Astrocyte of the spinal cord (primary cell): ENCODE measurements around the gene CMTM7.

Experiments used
- DNase-seq: peaks from one replicate; pipeline ENCODE4 v3.0.0; 2011; ENCODE audit warnings: low read depth, low spot score
- H3K4me3 ChIP-seq: 2 replicates; pipeline ENCODE4 v1.5.1; 2011; ENCODE audit warnings: low read depth, mild to moderate bottlenecking, low read length, moderate library complexity
- CTCF ChIP-seq: IDR thresholded peaks from 2 replicates; pipeline ENCODE4 v1.5.1; 2012; ENCODE audit warnings: low read depth, mild to moderate bottlenecking, low read length, inconsistent platforms
- in situ Hi-C: cut with HindIII; loops from 2 replicates; pipeline ENCODE4 v1.10.0; 2017; ENCODE audit warnings: low sequenced_read_pairs

Gene CMTM7

GRCh38 chr3:32421991-32422859, 30.6 kb downstream of the CMTM7 start:
- in situ Hi-C loops: no loop called here

GRCh38 chr3:32422943-32423342, 31.3 kb downstream of the CMTM7 start:
- no peak for TF ChIP-seq CTCF
- DNase-seq: no peak
- no peak overlapping the region for H3K4me3 ChIP-seq
- in situ Hi-C loops: no loop called here

More at GRCh38 chr3:32421991-32422859, 30.6 kb downstream of the CMTM7 start:
- TF ChIP-seq CTCF: no peak
- peak; percentile 85 for DNase-seq
- no peak overlapping the region for H3K4me3 ChIP-seq

- no peak for TF ChIP-seq CTCF
- DNase-seq: no peak
- in situ Hi-C loops: no loop called here
- no peak overlapping the region for H3K4me3 ChIP-seq
Observed at GRCh38 chr3:32423534-32423933, 31.9 kb downstream of the CMTM7 start.

DNA sequence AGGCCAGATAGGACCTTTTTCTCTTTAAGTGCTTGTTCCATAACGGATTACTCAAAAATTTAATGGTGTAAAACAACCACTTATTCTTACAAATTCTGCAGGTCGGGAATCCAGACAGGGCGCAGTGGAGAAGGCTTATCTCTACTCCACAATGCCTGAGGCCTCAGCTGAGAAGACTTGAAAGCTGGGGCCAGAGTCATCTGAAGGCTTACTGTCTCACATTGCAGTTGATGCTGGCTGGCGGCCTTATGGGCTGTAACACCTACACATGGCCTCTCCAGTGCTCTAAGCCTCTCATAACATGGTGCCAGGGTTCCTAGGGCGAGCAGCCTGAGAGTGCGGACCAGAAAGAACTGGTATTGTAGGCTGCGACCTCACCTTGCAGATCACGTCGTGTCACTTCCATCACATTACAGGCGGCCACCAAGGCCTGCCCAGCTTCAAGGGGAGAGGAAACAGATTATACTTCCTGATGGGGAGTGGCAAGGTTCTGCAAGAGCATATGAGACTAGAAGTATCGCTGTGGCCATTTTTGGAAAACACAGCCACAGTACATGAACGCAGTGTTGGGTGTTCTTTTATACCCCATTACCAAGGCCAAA, 32.4 kb downstream of the CMTM7 start:
- H3K4me3 ChIP-seq: no peak overlapping the region
- no peak for TF ChIP-seq CTCF
- DNase-seq: no peak
- in situ Hi-C loops: no loop called here

GRCh38 chr3:32424581-32425250, 33.1 kb downstream of the CMTM7 start:
- H3K4me3 ChIP-seq: no peak overlapping the region
- in situ Hi-C loops: no loop called here
- DNase-seq: no peak
- TF ChIP-seq CTCF: no peak

DNA sequence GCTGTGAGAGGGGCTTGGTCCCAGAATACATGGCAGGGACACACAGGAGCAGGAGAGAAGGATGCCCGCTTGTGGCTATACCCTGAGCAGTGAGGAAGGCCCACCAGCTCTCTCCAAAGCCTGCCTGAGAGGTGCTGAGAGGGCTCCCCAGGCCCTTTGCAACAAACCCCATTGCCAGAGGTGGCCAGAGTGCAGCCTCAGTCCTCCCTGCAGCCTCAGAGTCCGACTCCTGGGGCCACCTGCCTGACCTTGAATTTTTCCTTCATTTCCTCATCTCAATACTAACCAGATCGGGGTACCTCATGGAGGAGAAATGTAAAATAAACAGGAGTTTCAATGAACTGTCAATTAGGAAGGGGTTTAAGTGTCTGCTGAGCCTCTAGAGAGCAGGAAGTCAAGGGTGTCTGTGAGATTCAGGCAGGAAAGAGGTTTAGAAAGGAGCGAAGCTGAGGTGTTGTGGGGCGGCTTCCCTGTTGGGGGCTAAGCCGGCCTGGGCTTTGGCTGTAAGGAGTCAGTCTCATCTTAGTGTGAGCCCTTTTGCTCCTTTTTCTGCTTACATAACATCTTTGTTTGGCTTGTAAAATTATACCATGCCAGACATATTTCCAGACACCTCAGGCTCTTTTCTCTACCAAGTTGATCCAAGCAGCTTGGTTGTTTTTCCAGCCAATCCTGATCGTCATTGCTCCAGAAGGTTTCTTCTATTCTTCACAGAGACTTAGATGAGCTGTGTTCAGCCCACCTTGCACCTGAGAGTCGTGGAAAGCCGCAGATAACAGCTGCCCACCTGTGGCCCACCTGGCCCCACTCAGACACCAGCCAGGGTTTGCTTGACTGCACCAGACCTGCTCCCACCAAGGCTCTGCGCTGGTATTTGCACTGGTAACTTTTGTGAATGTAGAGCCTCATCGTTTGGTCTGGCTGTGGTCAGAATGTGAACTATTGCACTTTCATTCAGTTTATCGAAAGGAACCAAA, 36.7 kb downstream of the CMTM7 start:
- H3K4me3 ChIP-seq: no peak overlapping the region
- no peak for TF ChIP-seq CTCF
- in situ Hi-C loops: no loop called here
- no peak for DNase-seq
